ENCODE data around the gene NFKBIL1.

DNA sequence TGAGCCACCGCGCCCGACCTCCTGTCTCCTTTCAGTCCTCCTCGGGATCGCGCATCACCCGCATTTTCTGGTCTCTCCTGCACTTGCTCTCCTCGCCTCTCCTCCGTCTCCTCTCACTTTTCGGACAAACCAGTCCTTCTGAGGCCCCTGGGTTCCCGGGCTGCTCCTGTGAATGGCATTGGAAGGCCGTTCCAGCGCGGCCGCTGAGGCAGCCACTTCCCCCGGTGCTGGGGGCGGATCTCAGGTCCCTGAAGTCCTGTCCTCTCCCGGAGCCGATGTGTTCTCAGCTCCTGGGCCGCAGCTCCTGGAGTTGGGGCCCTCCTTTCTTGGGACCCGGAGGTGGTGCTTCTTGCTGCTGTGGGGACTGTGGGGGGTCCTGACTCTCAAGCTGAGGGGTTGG, 48.7 kb upstream of the NFKBIL1 start:
- TF ChIP-seq, protein P1, sequence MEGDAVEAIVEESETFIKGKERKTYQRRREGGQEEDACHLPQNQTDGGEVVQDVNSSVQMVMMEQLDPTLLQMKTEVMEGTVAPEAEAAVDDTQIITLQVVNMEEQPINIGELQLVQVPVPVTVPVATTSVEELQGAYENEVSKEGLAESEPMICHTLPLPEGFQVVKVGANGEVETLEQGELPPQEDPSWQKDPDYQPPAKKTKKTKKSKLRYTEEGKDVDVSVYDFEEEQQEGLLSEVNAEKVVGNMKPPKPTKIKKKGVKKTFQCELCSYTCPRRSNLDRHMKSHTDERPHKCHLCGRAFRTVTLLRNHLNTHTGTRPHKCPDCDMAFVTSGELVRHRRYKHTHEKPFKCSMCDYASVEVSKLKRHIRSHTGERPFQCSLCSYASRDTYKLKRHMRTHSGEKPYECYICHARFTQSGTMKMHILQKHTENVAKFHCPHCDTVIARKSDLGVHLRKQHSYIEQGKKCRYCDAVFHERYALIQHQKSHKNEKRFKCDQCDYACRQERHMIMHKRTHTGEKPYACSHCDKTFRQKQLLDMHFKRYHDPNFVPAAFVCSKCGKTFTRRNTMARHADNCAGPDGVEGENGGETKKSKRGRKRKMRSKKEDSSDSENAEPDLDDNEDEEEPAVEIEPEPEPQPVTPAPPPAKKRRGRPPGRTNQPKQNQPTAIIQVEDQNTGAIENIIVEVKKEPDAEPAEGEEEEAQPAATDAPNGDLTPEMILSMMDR (IDR thresholded peaks at IDR 0.05): no peak
- TF ChIP-seq ZFX (IDR thresholded peaks at IDR 0.05; ENCODE audit: borderline replicate concordance): no peak
